Upper lobe of left lung (tissue), 6 donors: ENCODE data around the gene TMPRSS9. TPM values are rescaled to one million over a fixed set of nuclear protein-coding genes. Genes with fewer than 3 reads are reported as not detected.
A peak's percentile ranks its signal among the peaks of the same experiment; 100 is the strongest.
"Not testable (repeated sequence)": the region's sequence is repeated elsewhere in the genome, so short reads cannot be mapped to it uniquely, and the experiment has no call there.

Experiments
- ATAC-seq, 2 donors: fragments of 200-7000 bp; cut with Tn5 transposase; one replicate each; pipeline ENCODE4 v1.9.1; 2022; ENCODE audit warnings: mild to moderate bottlenecking in 2 of 2, moderate library complexity in 2 of 2; ENCODE audit not compliant: low FRiP score in 2 of 2
- DNase-seq, 2 donors: peaks; one replicate each; pipeline ENCODE4 v3.0.0-alpha.2; 2019 to 2020
- H3K27ac ChIP-seq, 4 donors: fragments of 200-600 bp; sonication (generic); one replicate each; pipeline ENCODE4 v1.5.1; 2016 to 2019
- H3K27me3 ChIP-seq, 4 donors: fragments of 200-600 bp; sonication (generic); one replicate each; pipeline ENCODE4 v1.5.1; 2017 to 2019
- H3K36me3 ChIP-seq, 4 donors: fragments of 200-600 bp; sonication (generic); one replicate each; pipeline ENCODE4 v1.5.1; 2016 to 2019
- H3K4me1 ChIP-seq, 4 donors: fragments of 200-600 bp; sonication (generic); one replicate each; pipeline ENCODE4 v1.5.1; 2018 to 2019
- H3K4me3 ChIP-seq, 4 donors: fragments of 200-600 bp; sonication (generic); one replicate each; pipeline ENCODE4 v1.5.1; 2017 to 2019; ENCODE audit warnings: mild to moderate bottlenecking in 2 of 4, moderate library complexity in 1 of 4
- H3K9me3 ChIP-seq, 4 donors: fragments of 200-600 bp; sonication (generic); one replicate each; pipeline ENCODE4 v1.5.1; 2018 to 2019
- CTCF ChIP-seq, 6 experiments: fragments of 450-650 bp in 4 of 6; fragments of 200-600 bp in 2 of 6; sonication (generic) in 2 of 6; IDR thresholded peaks; one replicate each; pipeline ENCODE4 v1.5.1; 2016 to 2019; ENCODE audit warnings: antibody characterized with exemption in 6 of 6
- EP300 ChIP-seq, 4 donors: sonication (generic); formaldehyde crosslinking; IDR thresholded peaks; one replicate each; pipeline ENCODE4 v1.5.1; 2017; ENCODE audit warnings: antibody characterized with exemption in 4 of 4, control low read depth in 2 of 4
- POLR2A ChIP-seq, 4 donors: fragments of 450-650 bp; IDR thresholded peaks; one replicate each; pipeline ENCODE4 v1.5.1; 2016 to 2017; ENCODE audit warnings: antibody characterized with exemption in 4 of 4, mild to moderate bottlenecking in 2 of 4
- POLR2AphosphoS5 ChIP-seq, 2 donors: sonication (generic); formaldehyde crosslinking; IDR thresholded peaks; one replicate each; pipeline ENCODE4 v1.5.1; 2017; ENCODE audit warnings: antibody characterized with exemption in 2 of 2
- WGBS, 2 donors: methylation state at CpG; one replicate each; pipeline ENCODE4 v1.1.5; 2017 to 2018; 5-methylcytosine and 5-hydroxymethylcytosine counted together
- total RNA-seq, 6 donors: library from RNA; depleted of rRNA in 4 of 6; stranded (reverse); fragments of >200 nt in 4 of 6; gene quantifications; one replicate each; pipeline versions ENCODE4 v1.1.0 to v1.2.1, GENCODE V29; 2016 to 2021
- donor health status: DM: no; HTN: no; CAD: no; lungs with moderate emphysema.
- donor health status: DM: no; HTN: yes; CAD: no; lungs with severe emphysema.

TMPRSS9 gene
- total RNA-seq, 6 donors from 2014 or later = 0.14 to 0.55 (median 0.26) TPM; not detected in 2

- TF ChIP-seq POLR2A (IDR thresholded peaks at IDR 0.05) = no peak
- TF ChIP-seq EP300 (IDR thresholded peaks at IDR 0.05) = no peak
- no peak for TF ChIP-seq CTCF (IDR thresholded peaks at IDR 0.05)
- no peak for TF ChIP-seq POLR2AphosphoS5 (IDR thresholded peaks at IDR 0.05)
- H3K36me3 ChIP-seq = no peaks in the 10 kb centered on the region
- H3K27ac ChIP-seq = no peak overlapping the region
- WGBS, 2 donors = 89 to 93% methylated on average over 5 of the region's 5 CpGs
- ATAC-seq = no peak
- no peak overlapping the region for H3K4me3 ChIP-seq
- no peaks in the 10 kb centered on the region for H3K9me3 ChIP-seq
- no peak for DNase-seq
- peaks cover 17 to 41% (median 31%) of the 10 kb centered on the region in 4 donors for H3K4me1 ChIP-seq
- H3K27me3 ChIP-seq = no peaks in the 10 kb centered on the region
Measured at GRCh38 chr19:2458054-2458453, 98.0 kb downstream of the TMPRSS9 start.

- not testable (repeated sequence) for H3K9me3 ChIP-seq, DNase-seq, H3K27me3 ChIP-seq, H3K36me3 ChIP-seq, ATAC-seq, H3K4me3 ChIP-seq, H3K27ac ChIP-seq
- H3K4me1 ChIP-seq = peaks cover 17 to 44% (median 31%) of the 10 kb centered on the region in 4 donors
- 79% methylated on average over 10 of the region's 10 CpGs for WGBS, 2 donors
Measured at GRCh38 chr19:2458776-2459175, 98.7 kb downstream of the TMPRSS9 start.

- H3K4me3 ChIP-seq = no peak overlapping the region
- H3K27me3 ChIP-seq = no peaks in the 10 kb centered on the region
- no peak for TF ChIP-seq POLR2A (IDR thresholded peaks at IDR 0.05)
- TF ChIP-seq EP300 (IDR thresholded peaks at IDR 0.05) = no peak
- no peak for TF ChIP-seq CTCF (IDR thresholded peaks at IDR 0.05)
- no peak for TF ChIP-seq POLR2AphosphoS5 (IDR thresholded peaks at IDR 0.05)
- H3K36me3 ChIP-seq = no peaks in the 10 kb centered on the region
- H3K9me3 ChIP-seq = no peaks in the 10 kb centered on the region
- DNase-seq = no peak
- ATAC-seq = no peak
- WGBS, 2 donors = 92 to 100% methylated on average over 1 of the region's 1 CpG
- H3K4me1 ChIP-seq = peaks cover 16 to 37% (median 26%) of the 10 kb centered on the region in 4 donors
- no peak overlapping the region for H3K27ac ChIP-seq
Measured at GRCh38 chr19:2460245-2460644, 100.2 kb downstream of the TMPRSS9 start.

DNA sequence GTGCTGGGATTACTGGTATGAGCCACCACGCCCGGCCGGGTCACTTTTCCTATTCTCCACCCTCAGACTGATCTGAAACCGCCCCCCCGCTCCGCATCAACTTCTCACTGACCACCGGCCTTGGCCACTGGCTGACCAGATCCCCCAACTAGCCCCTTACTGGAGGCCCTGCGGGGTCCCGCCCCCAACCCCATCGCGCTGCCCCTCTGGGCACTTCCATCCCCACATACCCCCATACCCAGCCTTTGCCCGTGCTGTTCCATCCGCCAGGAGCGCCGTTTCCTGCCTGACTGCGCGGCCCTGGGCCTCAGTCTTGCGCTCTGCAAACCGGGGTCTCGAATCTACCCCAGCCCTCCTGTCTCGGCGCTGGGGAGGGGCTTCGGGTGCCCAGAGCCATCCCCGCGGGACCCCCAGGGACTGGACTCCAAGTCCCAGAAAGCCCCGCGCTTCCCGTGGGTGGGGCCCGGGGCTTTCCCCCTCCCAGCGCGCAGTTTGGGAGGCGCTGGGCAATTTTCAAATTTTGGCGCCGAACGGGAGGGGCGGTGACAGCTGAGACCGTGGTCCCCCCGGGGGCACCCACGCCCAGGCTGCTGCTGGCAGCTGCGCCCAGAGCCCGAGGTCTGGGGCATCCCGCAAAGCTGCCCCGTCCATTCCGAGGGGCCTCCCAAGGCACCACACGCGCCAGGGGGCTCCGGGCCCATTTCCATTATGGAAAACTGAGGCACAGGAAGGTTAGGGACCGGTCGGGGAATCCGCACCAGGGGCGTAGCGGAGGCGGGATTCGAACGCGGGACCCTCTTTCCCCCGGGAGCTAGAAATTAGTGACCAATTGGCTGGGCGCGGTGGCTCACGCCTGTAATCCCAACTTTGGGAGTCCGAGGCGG lies 101.9 kb downstream of the TMPRSS9 start:
- Histone ChIP-seq H3K27ac (peak overlapping the region in 1 of 4 donors; percentile 41), H3K36me3 (no peaks in the 10 kb centered on the region), H3K9me3 (no peaks in the 10 kb centered on the region), H3K4me1 (peaks cover 8 to 24% (median 17%) of the 10 kb centered on the region in 4 donors), H3K27me3 (no peaks in the 10 kb centered on the region), H3K4me3 (peak overlapping the region; percentile 45 to 78 (median 57))
- 6 to 11% methylated on average over 14 to 46 of the region's 62 CpGs for WGBS, 2 donors
- DNase-seq (peak; percentile 46 to 86), ATAC-seq (peak; percentile 35 to 89)
- TF ChIP-seq CTCF (IDR thresholded peaks at IDR 0.05) = peak in 1 of 6 experiments; percentile 17
- TF ChIP-seq POLR2A (IDR thresholded peaks at IDR 0.05) = no peak
- TF ChIP-seq POLR2AphosphoS5 (IDR thresholded peaks at IDR 0.05) = peak in 1 of 2 donors; percentile 6
- TF ChIP-seq EP300 (IDR thresholded peaks at IDR 0.05) = no peak

GRCh38 chr19:2462635-2463421 lies 102.8 kb downstream of the TMPRSS9 start:
- DNase-seq (peak; percentile 77 to 90), ATAC-seq (peak; percentile 88 to 91)
- peak overlapping the region; percentile 45 to 78 (median 57) for H3K4me3 ChIP-seq
- no peaks in the 10 kb centered on the region for H3K36me3 ChIP-seq
- TF ChIP-seq POLR2A (IDR thresholded peaks at IDR 0.05) = peak in 1 of 4 donors; percentile 41
- TF ChIP-seq EP300 (IDR thresholded peaks at IDR 0.05) = no peak
- TF ChIP-seq CTCF (IDR thresholded peaks at IDR 0.05) = peak in 1 of 6 experiments; percentile 15
- TF ChIP-seq POLR2AphosphoS5 (IDR thresholded peaks at IDR 0.05) = peak in 1 of 2 donors; percentile 53
- peaks cover 8 to 21% (median 15%) of the 10 kb centered on the region in 4 donors for H3K4me1 ChIP-seq
- H3K9me3 ChIP-seq = no peaks in the 10 kb centered on the region
- WGBS, 2 donors = 14 to 19% methylated on average over 34 to 46 of the region's 46 CpGs
- H3K27ac ChIP-seq = peak overlapping the region in 2 of 4 donors; percentile 68 to 70
- no peaks in the 10 kb centered on the region for H3K27me3 ChIP-seq

GRCh38 chr19:2463694-2464093 lies 103.6 kb downstream of the TMPRSS9 start:
- WGBS, 2 donors = 95 to 98% methylated on average over 5 of the region's 5 CpGs
- not testable (repeated sequence) for DNase-seq, H3K9me3 ChIP-seq, H3K27me3 ChIP-seq, H3K36me3 ChIP-seq, H3K4me3 ChIP-seq, ATAC-seq
- Histone ChIP-seq H3K27ac (peak overlapping the region in 1 of 4 donors; percentile 68), H3K4me1 (peaks cover 8 to 21% (median 15%) of the 10 kb centered on the region in 4 donors)
